HEK293T (cell line): Measurements from ENCODE around the gene TNPO3.

ENCODE experiments used
- BHLHE40 ChIP-seq: fragments of 450-650 bp; IDR thresholded peaks from 2 replicates; pipeline ENCODE4 v1.6.1; 2016; ENCODE audit warnings: mild to moderate bottlenecking, moderate library complexity, borderline replicate concordance
- ELF4 ChIP-seq: fragments of 450-650 bp; IDR thresholded peaks from 2 replicates; pipeline ENCODE4 v1.6.1; 2017; ENCODE audit warnings: antibody characterized with exemption
- FOXK2 ChIP-seq: fragments of 450-650 bp; IDR thresholded peaks from 2 replicates; pipeline ENCODE4 v1.6.1; 2016; ENCODE audit warnings: mild to moderate bottlenecking
- FOXM1 ChIP-seq: fragments of 450-650 bp; IDR thresholded peaks from 2 replicates; pipeline ENCODE4 v1.6.1; 2017; ENCODE audit warnings: mild to moderate bottlenecking, borderline replicate concordance
- L3MBTL2 ChIP-seq: fragments of 450-650 bp; conservative IDR thresholded peaks from 2 replicates; pipeline ENCODE4 v1.6.1; 2016; ENCODE audit warnings: mild to moderate bottlenecking
- LEF1 ChIP-seq: fragments of 450-650 bp; IDR thresholded peaks from 2 replicates; pipeline ENCODE4 v1.6.1; 2017; ENCODE audit warnings: mild to moderate bottlenecking, borderline replicate concordance
- NFRKB ChIP-seq: fragments of 450-650 bp; IDR thresholded peaks from 2 replicates; pipeline ENCODE4 v1.6.1; 2016; ENCODE audit warnings: mild to moderate bottlenecking, moderate library complexity
- SP1 ChIP-seq: fragments of 450-650 bp; IDR thresholded peaks from 2 replicates; pipeline ENCODE4 v1.6.1; 2017
- SUZ12 ChIP-seq: fragments of 450-650 bp; IDR thresholded peaks from 2 replicates; pipeline ENCODE4 v1.6.1; 2016; ENCODE audit warnings: mild to moderate bottlenecking
- TARDBP ChIP-seq: fragments of 450-650 bp; IDR thresholded peaks from 2 replicates; pipeline ENCODE4 v1.6.1; 2016

GRCh38 chr7:129076886-129077285 is 22.0 kb upstream of the TNPO3 start:
- TF ChIP-seq L3MBTL2 (no peak), FOXK2 (no peak), BHLHE40 (no peak), SP1 (no peak), NFRKB (no peak), TARDBP (no peak), ELF4 (no peak), FOXM1 (no peak), SUZ12 (no peak), LEF1 (no peak)
